GM12878 (cell line): ENCODE data around the gene SETD7. TPM values are rescaled to one million over a fixed set of nuclear protein-coding genes. Genes with fewer than 3 reads are reported as not detected.

ENCODE experiments used
- ATAC-seq: fragments of 200-7000 bp; cut with Tn5 transposase; 3 replicates; pipeline ENCODE4 v1.9.1; 2020; ENCODE audit warnings: mild to moderate bottlenecking, moderate library complexity
- BruUV-seq: library from RNA; stranded (reverse); fragments of 400-500 nt; replicated peaks from 2 replicates; lab custom pipeline; 2021; lab: Mats Ljungman, UMichigan
- CTCF ChIA-PET: fragments of 300-600 bp; sonication (Branson Sonifier 250); formaldehyde crosslinking; extraction: SDS; loops from one replicate; lab custom pipeline; 2021; ENCODE audit warnings: inconsistent platforms; lab: Yijun Ruan, JAX
- POLR2A ChIA-PET: fragments of 350-600 bp; formaldehyde crosslinking; extraction: SDS; loops from one replicate; lab custom pipeline; 2021; ENCODE audit warnings: inconsistent platforms; lab: Charles Lee
- RAD21 ChIA-PET: fragments of 300-600 bp; sonication (Branson Sonifier 250); formaldehyde crosslinking; loops from one replicate; lab custom pipeline; 2023; ENCODE audit warnings: antibody characterized with exemption; ENCODE audit not compliant: unreplicated experiment; lab: Charles Lee
- SMC1A ChIA-PET: fragments of 300-600 bp; sonication (Branson Sonifier 250); formaldehyde crosslinking; loops from one replicate; lab custom pipeline; 2023; ENCODE audit not compliant: unreplicated experiment, uncharacterized antibody; lab: Charles Lee
- DNase-seq: peaks from one replicate; pipeline ENCODE4 v3.0.0-alpha.2; 2011; ENCODE audit warnings: low read depth, low spot score
- FAIRE-seq: peaks from 3 replicates; lab custom pipeline; 2011; peaks lifted over from hg19 to GRCh38; lab: Jason Lieb, UNC
- H2AFZ ChIP-seq: 2 replicates; pipeline ENCODE4 v1.6.0; 2011; ENCODE audit warnings: low read depth, low read length, control low read depth; ENCODE audit not compliant: control insufficient read depth
- H3K27ac ChIP-seq: 2 replicates; pipeline ENCODE4 v1.5.1; 2011; ENCODE audit warnings: control low read depth; ENCODE audit not compliant: control insufficient read depth, insufficient read depth
- H3K27me3 ChIP-seq, 2 experiments: replicated peaks in 1 of 2; 2 replicates each; pipeline versions ENCODE4 v1.6.0 to v1.6.1; 2011; ENCODE audit warnings: low read length in 1 of 2; ENCODE audit not compliant: control insufficient read depth in 2 of 2, insufficient read depth in 2 of 2
- H3K36me3 ChIP-seq, 2 experiments: 2 replicates each; pipeline ENCODE4 v1.5.1; 2011; ENCODE audit warnings: low read length in 1 of 2; ENCODE audit not compliant: control insufficient read depth in 2 of 2, insufficient read depth in 2 of 2
- H3K4me1 ChIP-seq: 2 replicates; pipeline ENCODE4 v1.6.1; 2011; ENCODE audit warnings: mild to moderate bottlenecking, low read length, moderate library complexity, mixed read lengths; ENCODE audit not compliant: control insufficient read depth, insufficient read depth
- H3K4me2 ChIP-seq: 2 replicates; pipeline ENCODE4 v1.6.0; 2011; ENCODE audit warnings: control low read depth; ENCODE audit not compliant: control insufficient read depth, insufficient read depth
- H3K4me3 ChIP-seq: fragments of 200-600 bp; sonication (generic); 2 replicates; pipeline ENCODE4 v1.5.1; 2016
- H3K79me2 ChIP-seq: 2 replicates; pipeline ENCODE4 v1.6.0; 2011; ENCODE audit warnings: low read length; ENCODE audit not compliant: control insufficient read depth, insufficient read depth
- H3K9ac ChIP-seq: 2 replicates; pipeline ENCODE4 v1.8.0; 2011; ENCODE audit warnings: low read length, control low read depth, mixed read lengths; ENCODE audit not compliant: control insufficient read depth, insufficient read depth
- H3K9me3 ChIP-seq: replicated peaks from 3 replicates; pipeline ENCODE4 v1.5.1; 2011; ENCODE audit warnings: mild to moderate bottlenecking, low read length; ENCODE audit not compliant: control insufficient read depth, insufficient read depth
- H4K20me1 ChIP-seq: 2 replicates; pipeline ENCODE4 v1.6.0; 2011; ENCODE audit not compliant: control insufficient read depth, insufficient read depth
- GATAD2B ChIP-seq: fragments of 450-650 bp; conservative IDR thresholded peaks from 2 replicates; pipeline ENCODE4 v1.6.1; 2017; ENCODE audit warnings: low read depth, mild to moderate bottlenecking, moderate library complexity
- IKZF2 ChIP-seq, 2 experiments: fragments of 450-650 bp; IDR thresholded peaks; 2 replicates each; pipeline ENCODE4 v1.6.1; 2017; ENCODE audit warnings: mild to moderate bottlenecking in 2 of 2, moderate library complexity in 2 of 2
- NRF1 ChIP-seq: conservative IDR thresholded peaks from 2 replicates; pipeline ENCODE4 v1.6.1; 2011; ENCODE audit warnings: mild to moderate bottlenecking, low read depth, low read length, improper control_type of control experiment
- SMARCA5 ChIP-seq: fragments of 450-650 bp; IDR thresholded peaks from 2 replicates; pipeline ENCODE4 v1.6.1; 2017; ENCODE audit warnings: mild to moderate bottlenecking
- SREBF1 ChIP-seq: IDR thresholded peaks from 2 replicates; pipeline ENCODE4 v1.6.1; 2012; ENCODE audit warnings: mild to moderate bottlenecking, low read length
- WGBS: methylation state at CpG from one replicate; pipeline ENCODE4 v1.1.6; 2016; ENCODE audit warnings: low lambda C conversion rate; ENCODE audit not compliant: insufficient replicate concordance, insufficient coverage; ENCODE audit errors: missing lambda C conversion rate; 5-methylcytosine and 5-hydroxymethylcytosine counted together
- in situ Hi-C: fragments of 300-500 bp; cut with MboI; formaldehyde crosslinking; loops from 9 replicates; pipeline ENCODE4 v1.14.3; 2018; ENCODE audit warnings: mixed read lengths
- intact Hi-C: fragments of 100-400 bp; cut with micrococcal nuclease; formaldehyde crosslinking; loops from one replicate; pipeline ENCODE4 v1.14.2; 2022; ENCODE audit not compliant: unreplicated experiment
- polyA plus RNA-seq, 11 experiments: library from polyadenylated mRNA; depleted of rRNA in 4 of 11; unstranded in 6 of 11; stranded (reverse) in 5 of 11; fragments of >200 nt; fragmentation: Nextera tagmentation in 4 of 11; fragmentation: Illumina TruSeq in 1 of 11; extraction: Ambion mirVana in 4 of 11; extraction: Trizol in 1 of 11; gene quantifications; 1 replicate in 1 of 11; 2 replicates in 10 of 11; pipeline versions ENCODE4 v1.2.1 to v1.2.3, GENCODE V29; 2011 to 2016; ENCODE audit warnings: inconsistent platforms in 2 of 11, missing spikeins in 2 of 11, low read depth in 1 of 11
- total RNA-seq, 4 experiments: library from RNA; depleted of rRNA in 3 of 4; stranded (reverse); fragments of >200 nt in 3 of 4; fragmentation: Illumina TruSeq in 1 of 4; extraction: Trizol in 1 of 4; gene quantifications; 2 replicates each; pipeline versions ENCODE4 v1.2.1 to v1.2.3, GENCODE V29; 2013 to 2021
- TF ChIP-seq, protein P1 (sequence below): fragments of 450-650 bp; IDR thresholded peaks from 2 replicates; pipeline ENCODE4 v1.6.1; 2017; ENCODE audit warnings: mild to moderate bottlenecking, low read depth, inconsistent platforms; ENCODE audit not compliant: poor library complexity, severe bottlenecking
- TF ChIP-seq, protein P2 (sequence below): fragments of 450-650 bp; IDR thresholded peaks from 2 replicates; pipeline ENCODE4 v1.6.1; 2018; ENCODE audit warnings: borderline replicate concordance, mild to moderate bottlenecking; ENCODE audit not compliant: partially characterized antibody
- TF ChIP-seq, protein P3 (sequence below): fragments of 150-350 bp; IDR thresholded peaks from 2 replicates; pipeline ENCODE4 v1.6.1; 2016; ENCODE audit warnings: low read depth, low read length

The SETD7 gene
- total and polyA plus RNA-seq, 10 of the 15 experiments (the other 5 are each of a cell fraction or from before 2014, with no cell fraction given), result 0.03 to 0.82 (median 0.44) TPM

DNA sequence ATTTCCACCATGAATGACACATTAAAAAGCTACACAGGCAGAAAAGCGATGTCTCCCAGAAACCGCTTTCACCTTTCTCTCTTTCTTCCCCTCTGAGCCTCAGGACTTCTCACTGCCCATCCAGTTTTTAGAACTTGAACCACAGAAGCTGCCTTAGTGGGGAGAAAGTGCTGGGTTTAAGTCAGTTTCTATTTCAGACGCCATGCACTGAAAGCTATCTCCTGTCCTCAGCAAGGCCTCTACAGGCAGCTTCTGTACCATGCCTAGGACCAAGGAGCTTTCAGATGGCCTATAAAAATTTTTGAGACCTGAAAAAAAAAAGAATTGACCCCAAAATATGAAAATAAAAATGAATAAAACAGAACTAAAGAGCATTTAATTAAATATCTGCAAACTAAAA is 67.6 kb downstream of the SETD7 start:
- intact Hi-C loops, result no loop called here
- ChIA-PET SMC1A (no interaction called here), CTCF (interaction anchor here (0.7 to 0.9 kb wide), 3 partner anchors 11 to 261 kb away, joined by 3 to 4 read pairs (median 3); no protein-coding TSS in a partner anchor), POLR2A (no interaction called here), RAD21 (no interaction called here)
- Histone ChIP-seq H3K4me1 (no peaks in the 10 kb centered on the region), H3K79me2 (no peaks in the 10 kb centered on the region), H4K20me1 (no peaks in the 10 kb centered on the region), H3K4me2 (no peak overlapping the region), H3K27me3 (no peaks in the 10 kb centered on the region), H3K9me3 (no peaks in the 10 kb centered on the region), H3K36me3 (no peaks in the 10 kb centered on the region), H3K4me3 (no peak overlapping the region), H3K9ac (no peak overlapping the region), H2AFZ (no peak overlapping the region), H3K27ac (no peak overlapping the region)
- no TSS peak for BruUV-seq
- in situ Hi-C loops, result no loop called here
- ATAC-seq, result no peak
- no peak for FAIRE-seq
- WGBS, result 82% methylated on average over 3 of the region's 3 CpGs
- TF ChIP-seq GATAD2B (no peak), NRF1 (no peak), SMARCA5 (no peak), SREBF1 (no peak), IKZF2 (IDR thresholded peaks at IDR 0.05) (no peak)
- TF ChIP-seq, protein P1, sequence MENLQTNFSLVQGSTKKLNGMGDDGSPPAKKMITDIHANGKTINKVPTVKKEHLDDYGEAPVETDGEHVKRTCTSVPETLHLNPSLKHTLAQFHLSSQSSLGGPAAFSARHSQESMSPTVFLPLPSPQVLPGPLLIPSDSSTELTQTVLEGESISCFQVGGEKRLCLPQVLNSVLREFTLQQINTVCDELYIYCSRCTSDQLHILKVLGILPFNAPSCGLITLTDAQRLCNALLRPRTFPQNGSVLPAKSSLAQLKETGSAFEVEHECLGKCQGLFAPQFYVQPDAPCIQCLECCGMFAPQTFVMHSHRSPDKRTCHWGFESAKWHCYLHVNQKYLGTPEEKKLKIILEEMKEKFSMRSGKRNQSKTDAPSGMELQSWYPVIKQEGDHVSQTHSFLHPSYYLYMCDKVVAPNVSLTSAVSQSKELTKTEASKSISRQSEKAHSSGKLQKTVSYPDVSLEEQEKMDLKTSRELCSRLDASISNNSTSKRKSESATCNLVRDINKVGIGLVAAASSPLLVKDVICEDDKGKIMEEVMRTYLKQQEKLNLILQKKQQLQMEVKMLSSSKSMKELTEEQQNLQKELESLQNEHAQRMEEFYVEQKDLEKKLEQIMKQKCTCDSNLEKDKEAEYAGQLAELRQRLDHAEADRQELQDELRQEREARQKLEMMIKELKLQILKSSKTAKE, result no peak
- TF ChIP-seq, protein P2, sequence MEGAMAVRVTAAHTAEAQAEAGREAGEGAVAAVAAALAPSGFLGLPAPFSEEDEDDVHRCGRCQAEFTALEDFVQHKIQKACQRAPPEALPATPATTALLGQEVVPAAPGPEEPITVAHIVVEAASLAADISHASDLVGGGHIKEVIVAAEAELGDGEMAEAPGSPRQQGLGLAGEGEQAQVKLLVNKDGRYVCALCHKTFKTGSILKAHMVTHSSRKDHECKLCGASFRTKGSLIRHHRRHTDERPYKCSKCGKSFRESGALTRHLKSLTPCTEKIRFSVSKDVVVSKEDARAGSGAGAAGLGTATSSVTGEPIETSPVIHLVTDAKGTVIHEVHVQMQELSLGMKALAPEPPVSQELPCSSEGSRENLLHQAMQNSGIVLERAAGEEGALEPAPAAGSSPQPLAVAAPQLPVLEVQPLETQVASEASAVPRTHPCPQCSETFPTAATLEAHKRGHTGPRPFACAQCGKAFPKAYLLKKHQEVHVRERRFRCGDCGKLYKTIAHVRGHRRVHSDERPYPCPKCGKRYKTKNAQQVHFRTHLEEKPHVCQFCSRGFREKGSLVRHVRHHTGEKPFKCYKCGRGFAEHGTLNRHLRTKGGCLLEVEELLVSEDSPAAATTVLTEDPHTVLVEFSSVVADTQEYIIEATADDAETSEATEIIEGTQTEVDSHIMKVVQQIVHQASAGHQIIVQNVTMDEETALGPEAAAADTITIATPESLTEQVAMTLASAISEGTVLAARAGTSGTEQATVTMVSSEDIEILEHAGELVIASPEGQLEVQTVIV, result no peak
- TF ChIP-seq, protein P3, sequence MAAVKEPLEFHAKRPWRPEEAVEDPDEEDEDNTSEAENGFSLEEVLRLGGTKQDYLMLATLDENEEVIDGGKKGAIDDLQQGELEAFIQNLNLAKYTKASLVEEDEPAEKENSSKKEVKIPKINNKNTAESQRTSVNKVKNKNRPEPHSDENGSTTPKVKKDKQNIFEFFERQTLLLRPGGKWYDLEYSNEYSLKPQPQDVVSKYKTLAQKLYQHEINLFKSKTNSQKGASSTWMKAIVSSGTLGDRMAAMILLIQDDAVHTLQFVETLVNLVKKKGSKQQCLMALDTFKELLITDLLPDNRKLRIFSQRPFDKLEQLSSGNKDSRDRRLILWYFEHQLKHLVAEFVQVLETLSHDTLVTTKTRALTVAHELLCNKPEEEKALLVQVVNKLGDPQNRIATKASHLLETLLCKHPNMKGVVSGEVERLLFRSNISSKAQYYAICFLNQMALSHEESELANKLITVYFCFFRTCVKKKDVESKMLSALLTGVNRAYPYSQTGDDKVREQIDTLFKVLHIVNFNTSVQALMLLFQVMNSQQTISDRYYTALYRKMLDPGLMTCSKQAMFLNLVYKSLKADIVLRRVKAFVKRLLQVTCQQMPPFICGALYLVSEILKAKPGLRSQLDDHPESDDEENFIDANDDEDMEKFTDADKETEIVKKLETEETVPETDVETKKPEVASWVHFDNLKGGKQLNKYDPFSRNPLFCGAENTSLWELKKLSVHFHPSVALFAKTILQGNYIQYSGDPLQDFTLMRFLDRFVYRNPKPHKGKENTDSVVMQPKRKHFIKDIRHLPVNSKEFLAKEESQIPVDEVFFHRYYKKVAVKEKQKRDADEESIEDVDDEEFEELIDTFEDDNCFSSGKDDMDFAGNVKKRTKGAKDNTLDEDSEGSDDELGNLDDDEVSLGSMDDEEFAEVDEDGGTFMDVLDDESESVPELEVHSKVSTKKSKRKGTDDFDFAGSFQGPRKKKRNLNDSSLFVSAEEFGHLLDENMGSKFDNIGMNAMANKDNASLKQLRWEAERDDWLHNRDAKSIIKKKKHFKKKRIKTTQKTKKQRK, result no peak
- no peak for DNase-seq
